ENCODE results near the gene ECSIT. TPM values are rescaled to one million over a fixed set of nuclear protein-coding genes. Genes with fewer than 3 reads are reported as not detected.

The ECSIT gene
- total RNA-seq, 1 experiment from 2014 or later, result 56.4 TPM

- TF ChIP-seq, protein P1, sequence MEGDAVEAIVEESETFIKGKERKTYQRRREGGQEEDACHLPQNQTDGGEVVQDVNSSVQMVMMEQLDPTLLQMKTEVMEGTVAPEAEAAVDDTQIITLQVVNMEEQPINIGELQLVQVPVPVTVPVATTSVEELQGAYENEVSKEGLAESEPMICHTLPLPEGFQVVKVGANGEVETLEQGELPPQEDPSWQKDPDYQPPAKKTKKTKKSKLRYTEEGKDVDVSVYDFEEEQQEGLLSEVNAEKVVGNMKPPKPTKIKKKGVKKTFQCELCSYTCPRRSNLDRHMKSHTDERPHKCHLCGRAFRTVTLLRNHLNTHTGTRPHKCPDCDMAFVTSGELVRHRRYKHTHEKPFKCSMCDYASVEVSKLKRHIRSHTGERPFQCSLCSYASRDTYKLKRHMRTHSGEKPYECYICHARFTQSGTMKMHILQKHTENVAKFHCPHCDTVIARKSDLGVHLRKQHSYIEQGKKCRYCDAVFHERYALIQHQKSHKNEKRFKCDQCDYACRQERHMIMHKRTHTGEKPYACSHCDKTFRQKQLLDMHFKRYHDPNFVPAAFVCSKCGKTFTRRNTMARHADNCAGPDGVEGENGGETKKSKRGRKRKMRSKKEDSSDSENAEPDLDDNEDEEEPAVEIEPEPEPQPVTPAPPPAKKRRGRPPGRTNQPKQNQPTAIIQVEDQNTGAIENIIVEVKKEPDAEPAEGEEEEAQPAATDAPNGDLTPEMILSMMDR (IDR thresholded peaks at IDR 0.05), result no peak
- TF ChIP-seq IRF2 (CRISPR knock-in tag; IDR thresholded peaks at IDR 0.05; ENCODE audit: borderline replicate concordance, low read depth) (no peak), JAZF1 (CRISPR knock-in tag; IDR thresholded peaks at IDR 0.05) (no peak), GTF2I (CRISPR knock-in tag; conservative IDR thresholded peaks at IDR 0.05) (no peak), GABPB1 (CRISPR knock-in tag; IDR thresholded peaks at IDR 0.05) (no peak)
These were observed 10.8 kb upstream of the ECSIT start (continued) for GRCh38 chr19:11539495-11540365.

DNA sequence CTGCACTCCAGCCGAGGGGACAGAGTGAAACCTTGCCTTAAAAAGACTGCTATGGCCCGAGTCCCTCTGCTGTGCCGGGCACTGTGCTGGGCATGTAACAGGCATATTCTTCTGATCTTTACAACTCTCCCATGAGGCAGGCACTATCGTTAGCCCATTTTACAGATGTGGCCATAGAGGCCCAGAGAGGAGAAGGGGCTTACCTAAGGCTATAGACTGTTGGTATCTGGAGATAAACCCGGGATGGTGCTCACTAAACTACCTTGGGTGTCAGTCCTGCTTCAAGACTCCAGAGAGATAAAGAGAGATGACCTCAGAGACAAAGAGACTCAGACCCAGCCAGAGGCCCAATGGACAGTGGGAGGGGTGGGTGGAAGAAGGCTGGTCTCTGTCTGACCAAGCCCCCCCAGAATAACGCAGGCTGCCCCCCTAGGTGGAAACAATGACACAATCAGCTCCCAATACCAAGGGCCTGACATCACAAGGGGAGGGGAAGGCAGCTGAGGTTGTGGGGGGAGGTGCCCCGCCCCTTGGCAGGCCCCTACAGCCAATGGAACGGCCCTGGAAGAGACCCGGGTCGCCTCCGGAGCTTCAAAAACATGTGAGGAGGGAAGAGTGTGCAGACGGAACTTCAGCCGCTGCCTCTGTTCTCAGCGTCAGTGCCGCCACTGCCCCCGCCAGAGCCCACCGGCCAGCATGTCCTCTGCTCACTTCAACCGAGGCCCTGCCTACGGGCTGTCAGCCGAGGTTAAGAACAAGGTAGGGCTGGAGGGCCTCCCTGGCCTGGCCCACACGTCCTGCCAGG, 9.5 kb upstream of the ECSIT start, which contains the start of gene CNN1:
Gene CNN1 (plus strand): TSS at position 620 of the 805 bp plus-strand sequence. CDS start 77 bp downstream, at position 697.
- DNase-seq (ENCODE audit: low spot score) (peak; percentile 79), ATAC-seq (peak; percentile 66)
- ChIA-PET CTCF (interaction anchor here (0.6 to 1.8 kb wide), 10 partner anchors 8 to 599 kb away, joined by 3 to 11 read pairs (median 4); partner anchors contain the start of genes ELOF1 and SWSAP1), POLR2A (interaction anchor here (0.5 to 1.6 kb wide), 8 partner anchors 8 to 69 kb away, joined by 3 to 8 read pairs (median 4); partner anchors contain the start of genes ECSIT and ELOF1)
- Mint-ChIP-seq H3K36me3 (no peaks in the 10 kb centered on the region), H3K27ac (peak within 1 kb of the TSS; percentile 90), H3K9me3 (no peaks in the 10 kb centered on the region), H3K4me1 (peaks cover 21% of the 10 kb centered on the region), H3K4me3 (peak within 1 kb of the TSS; percentile 61), H3K27me3 (ENCODE audit: low read depth) (peaks cover 25% of the 10 kb centered on the region)
- TF ChIP-seq TEAD1 (CRISPR knock-in tag; IDR thresholded peaks at IDR 0.05), result no peak
- TF ChIP-seq, protein P2, sequence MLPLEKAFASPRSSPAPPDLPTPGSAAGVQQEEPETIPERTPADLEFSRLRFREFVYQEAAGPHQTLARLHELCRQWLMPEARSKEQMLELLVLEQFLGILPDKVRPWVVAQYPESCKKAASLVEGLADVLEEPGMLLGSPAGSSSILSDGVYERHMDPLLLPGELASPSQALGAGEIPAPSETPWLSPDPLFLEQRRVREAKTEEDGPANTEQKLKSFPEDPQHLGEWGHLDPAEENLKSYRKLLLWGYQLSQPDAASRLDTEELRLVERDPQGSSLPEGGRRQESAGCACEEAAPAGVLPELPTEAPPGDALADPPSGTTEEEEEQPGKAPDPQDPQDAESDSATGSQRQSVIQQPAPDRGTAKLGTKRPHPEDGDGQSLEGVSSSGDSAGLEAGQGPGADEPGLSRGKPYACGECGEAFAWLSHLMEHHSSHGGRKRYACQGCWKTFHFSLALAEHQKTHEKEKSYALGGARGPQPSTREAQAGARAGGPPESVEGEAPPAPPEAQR (CRISPR knock-in tag; IDR thresholded peaks at IDR 0.05), result no peak
- TF ChIP-seq, protein P1 (IDR thresholded peaks at IDR 0.05), result no peak
- TF ChIP-seq, protein P3, sequence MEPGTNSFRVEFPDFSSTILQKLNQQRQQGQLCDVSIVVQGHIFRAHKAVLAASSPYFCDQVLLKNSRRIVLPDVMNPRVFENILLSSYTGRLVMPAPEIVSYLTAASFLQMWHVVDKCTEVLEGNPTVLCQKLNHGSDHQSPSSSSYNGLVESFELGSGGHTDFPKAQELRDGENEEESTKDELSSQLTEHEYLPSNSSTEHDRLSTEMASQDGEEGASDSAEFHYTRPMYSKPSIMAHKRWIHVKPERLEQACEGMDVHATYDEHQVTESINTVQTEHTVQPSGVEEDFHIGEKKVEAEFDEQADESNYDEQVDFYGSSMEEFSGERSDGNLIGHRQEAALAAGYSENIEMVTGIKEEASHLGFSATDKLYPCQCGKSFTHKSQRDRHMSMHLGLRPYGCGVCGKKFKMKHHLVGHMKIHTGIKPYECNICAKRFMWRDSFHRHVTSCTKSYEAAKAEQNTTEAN (CRISPR knock-in tag; IDR thresholded peaks at IDR 0.05), result no peak
- TF ChIP-seq, protein P4, sequence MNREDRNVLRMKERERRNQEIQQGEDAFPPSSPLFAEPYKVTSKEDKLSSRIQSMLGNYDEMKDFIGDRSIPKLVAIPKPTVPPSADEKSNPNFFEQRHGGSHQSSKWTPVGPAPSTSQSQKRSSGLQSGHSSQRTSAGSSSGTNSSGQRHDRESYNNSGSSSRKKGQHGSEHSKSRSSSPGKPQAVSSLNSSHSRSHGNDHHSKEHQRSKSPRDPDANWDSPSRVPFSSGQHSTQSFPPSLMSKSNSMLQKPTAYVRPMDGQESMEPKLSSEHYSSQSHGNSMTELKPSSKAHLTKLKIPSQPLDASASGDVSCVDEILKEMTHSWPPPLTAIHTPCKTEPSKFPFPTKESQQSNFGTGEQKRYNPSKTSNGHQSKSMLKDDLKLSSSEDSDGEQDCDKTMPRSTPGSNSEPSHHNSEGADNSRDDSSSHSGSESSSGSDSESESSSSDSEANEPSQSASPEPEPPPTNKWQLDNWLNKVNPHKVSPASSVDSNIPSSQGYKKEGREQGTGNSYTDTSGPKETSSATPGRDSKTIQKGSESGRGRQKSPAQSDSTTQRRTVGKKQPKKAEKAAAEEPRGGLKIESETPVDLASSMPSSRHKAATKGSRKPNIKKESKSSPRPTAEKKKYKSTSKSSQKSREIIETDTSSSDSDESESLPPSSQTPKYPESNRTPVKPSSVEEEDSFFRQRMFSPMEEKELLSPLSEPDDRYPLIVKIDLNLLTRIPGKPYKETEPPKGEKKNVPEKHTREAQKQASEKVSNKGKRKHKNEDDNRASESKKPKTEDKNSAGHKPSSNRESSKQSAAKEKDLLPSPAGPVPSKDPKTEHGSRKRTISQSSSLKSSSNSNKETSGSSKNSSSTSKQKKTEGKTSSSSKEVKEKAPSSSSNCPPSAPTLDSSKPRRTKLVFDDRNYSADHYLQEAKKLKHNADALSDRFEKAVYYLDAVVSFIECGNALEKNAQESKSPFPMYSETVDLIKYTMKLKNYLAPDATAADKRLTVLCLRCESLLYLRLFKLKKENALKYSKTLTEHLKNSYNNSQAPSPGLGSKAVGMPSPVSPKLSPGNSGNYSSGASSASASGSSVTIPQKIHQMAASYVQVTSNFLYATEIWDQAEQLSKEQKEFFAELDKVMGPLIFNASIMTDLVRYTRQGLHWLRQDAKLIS (CRISPR knock-in tag; IDR thresholded peaks at IDR 0.05; ENCODE audit: borderline replicate concordance), result no peak
- TF ChIP-seq, protein P5, sequence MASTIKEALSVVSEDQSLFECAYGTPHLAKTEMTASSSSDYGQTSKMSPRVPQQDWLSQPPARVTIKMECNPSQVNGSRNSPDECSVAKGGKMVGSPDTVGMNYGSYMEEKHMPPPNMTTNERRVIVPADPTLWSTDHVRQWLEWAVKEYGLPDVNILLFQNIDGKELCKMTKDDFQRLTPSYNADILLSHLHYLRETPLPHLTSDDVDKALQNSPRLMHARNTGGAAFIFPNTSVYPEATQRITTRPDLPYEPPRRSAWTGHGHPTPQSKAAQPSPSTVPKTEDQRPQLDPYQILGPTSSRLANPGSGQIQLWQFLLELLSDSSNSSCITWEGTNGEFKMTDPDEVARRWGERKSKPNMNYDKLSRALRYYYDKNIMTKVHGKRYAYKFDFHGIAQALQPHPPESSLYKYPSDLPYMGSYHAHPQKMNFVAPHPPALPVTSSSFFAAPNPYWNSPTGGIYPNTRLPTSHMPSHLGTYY (CRISPR knock-in tag; IDR thresholded peaks at IDR 0.05), result no peak
- TF ChIP-seq, protein P6, sequence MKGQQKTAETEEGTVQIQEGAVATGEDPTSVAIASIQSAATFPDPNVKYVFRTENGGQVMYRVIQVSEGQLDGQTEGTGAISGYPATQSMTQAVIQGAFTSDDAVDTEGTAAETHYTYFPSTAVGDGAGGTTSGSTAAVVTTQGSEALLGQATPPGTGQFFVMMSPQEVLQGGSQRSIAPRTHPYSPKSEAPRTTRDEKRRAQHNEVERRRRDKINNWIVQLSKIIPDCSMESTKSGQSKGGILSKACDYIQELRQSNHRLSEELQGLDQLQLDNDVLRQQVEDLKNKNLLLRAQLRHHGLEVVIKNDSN (CRISPR knock-in tag; IDR thresholded peaks at IDR 0.05), result no peak
- TF ChIP-seq, protein P7, sequence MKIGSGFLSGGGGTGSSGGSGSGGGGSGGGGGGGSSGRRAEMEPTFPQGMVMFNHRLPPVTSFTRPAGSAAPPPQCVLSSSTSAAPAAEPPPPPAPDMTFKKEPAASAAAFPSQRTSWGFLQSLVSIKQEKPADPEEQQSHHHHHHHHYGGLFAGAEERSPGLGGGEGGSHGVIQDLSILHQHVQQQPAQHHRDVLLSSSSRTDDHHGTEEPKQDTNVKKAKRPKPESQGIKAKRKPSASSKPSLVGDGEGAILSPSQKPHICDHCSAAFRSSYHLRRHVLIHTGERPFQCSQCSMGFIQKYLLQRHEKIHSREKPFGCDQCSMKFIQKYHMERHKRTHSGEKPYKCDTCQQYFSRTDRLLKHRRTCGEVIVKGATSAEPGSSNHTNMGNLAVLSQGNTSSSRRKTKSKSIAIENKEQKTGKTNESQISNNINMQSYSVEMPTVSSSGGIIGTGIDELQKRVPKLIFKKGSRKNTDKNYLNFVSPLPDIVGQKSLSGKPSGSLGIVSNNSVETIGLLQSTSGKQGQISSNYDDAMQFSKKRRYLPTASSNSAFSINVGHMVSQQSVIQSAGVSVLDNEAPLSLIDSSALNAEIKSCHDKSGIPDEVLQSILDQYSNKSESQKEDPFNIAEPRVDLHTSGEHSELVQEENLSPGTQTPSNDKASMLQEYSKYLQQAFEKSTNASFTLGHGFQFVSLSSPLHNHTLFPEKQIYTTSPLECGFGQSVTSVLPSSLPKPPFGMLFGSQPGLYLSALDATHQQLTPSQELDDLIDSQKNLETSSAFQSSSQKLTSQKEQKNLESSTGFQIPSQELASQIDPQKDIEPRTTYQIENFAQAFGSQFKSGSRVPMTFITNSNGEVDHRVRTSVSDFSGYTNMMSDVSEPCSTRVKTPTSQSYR (CRISPR knock-in tag; IDR thresholded peaks at IDR 0.05), result no peak
- no peak for TF ChIP-seq ZNF121 (CRISPR knock-in tag; IDR thresholded peaks at IDR 0.05)
- no peak for TF ChIP-seq PRRX2 (CRISPR knock-in tag; IDR thresholded peaks at IDR 0.05)
- no peak for TF ChIP-seq ATF1 (CRISPR knock-in tag; IDR thresholded peaks at IDR 0.05)
- no peak for TF ChIP-seq JUN (CRISPR knock-in tag; IDR thresholded peaks at IDR 0.05)
